ENCODE data around the gene RASGRF1. TPM values are rescaled to one million over a fixed set of nuclear protein-coding genes. Genes with fewer than 3 reads are reported as not detected.
"Not testable (repeated sequence)": the region's sequence is repeated elsewhere in the genome, so short reads cannot be mapped to it uniquely, and the experiment has no call there.

RASGRF1 gene
- polyA plus RNA-seq, 1 donor, result 0.30 TPM

- DNase-seq, result no peak
These were observed 160.9 kb downstream of the RASGRF1 start for GRCh38 chr15:78929536-78930264.

- DNase-seq, result no peak
These were observed 161.9 kb downstream of the RASGRF1 start for GRCh38 chr15:78928616-78929093.

GRCh38 chr15:78928176-78928575 lies 162.4 kb downstream of the RASGRF1 start:
- not testable (repeated sequence) for DNase-seq

GRCh38 chr15:78927077-78927790 lies 163.3 kb downstream of the RASGRF1 start:
- no peak for DNase-seq

GRCh38 chr15:78925956-78926743 lies 164.4 kb downstream of the RASGRF1 start:
- no peak for DNase-seq

GRCh38 chr15:78925076-78925624 lies 165.4 kb downstream of the RASGRF1 start:
- no peak for DNase-seq

- no peak for DNase-seq
These were observed 166.9 kb downstream of the RASGRF1 start for GRCh38 chr15:78923480-78924360.

- no peak for DNase-seq
These were observed 167.6 kb downstream of the RASGRF1 start for GRCh38 chr15:78923015-78923414.

GRCh38 chr15:78922527-78922926 lies 168.1 kb downstream of the RASGRF1 start:
- no peak for DNase-seq

- no peak for DNase-seq
These were observed 168.6 kb downstream of the RASGRF1 start for GRCh38 chr15:78921940-78922339.

- DNase-seq, result no peak
These were observed 169.1 kb downstream of the RASGRF1 start for GRCh38 chr15:78921517-78921916.

GRCh38 chr15:78917888-78918287 lies 172.7 kb downstream of the RASGRF1 start:
- no peak for DNase-seq

GRCh38 chr15:78916088-78916487 lies 174.5 kb downstream of the RASGRF1 start:
- DNase-seq, result no peak

GRCh38 chr15:78915341-78916087 lies 175.1 kb downstream of the RASGRF1 start:
- DNase-seq, result no peak

- DNase-seq, result no peak
These were observed 176.4 kb downstream of the RASGRF1 start for GRCh38 chr15:78914027-78914764.

GRCh38 chr15:78913012-78913411 lies 177.6 kb downstream of the RASGRF1 start:
- DNase-seq, result no peak

GRCh38 chr15:78912316-78912715 lies 178.3 kb downstream of the RASGRF1 start:
- DNase-seq, result no peak

- DNase-seq, result no peak
These were observed 180.3 kb downstream of the RASGRF1 start for GRCh38 chr15:78910271-78910670.
